ENCODE results near the gene RNF19B.
A peak's percentile ranks its signal among the peaks of the same experiment; 100 is the strongest.

Gene RNF19B

GRCh38 chr1:32894019-32894600 is 70.5 kb downstream of the RNF19B start:
- no peak overlapping the region for H3K4me3 ChIP-seq (ENCODE audit: low read depth, low read length)
- TF ChIP-seq CTCF (IDR thresholded peaks at IDR 0.05; ENCODE audit: low read depth, low read length) = no peak

- peak overlapping the region; percentile 54 for H3K4me3 ChIP-seq (ENCODE audit: low read depth, low read length)
- TF ChIP-seq CTCF (IDR thresholded peaks at IDR 0.05; ENCODE audit: low read depth, low read length) = no peak
These were observed 71.2 kb downstream of the RNF19B start for GRCh38 chr1:32893198-32894018.

GRCh38 chr1:32892368-32893197 is 72.0 kb downstream of the RNF19B start:
- TF ChIP-seq CTCF (IDR thresholded peaks at IDR 0.05; ENCODE audit: low read depth, low read length) = no peak
- peak overlapping the region; percentile 54 for H3K4me3 ChIP-seq (ENCODE audit: low read depth, low read length)

- no peak for TF ChIP-seq CTCF (IDR thresholded peaks at IDR 0.05; ENCODE audit: low read depth, low read length)
- H3K4me3 ChIP-seq (ENCODE audit: low read depth, low read length) = no peak overlapping the region
These were observed 73.0 kb downstream of the RNF19B start for GRCh38 chr1:32891630-32892029.

GRCh38 chr1:32891241-32891570 is 73.4 kb downstream of the RNF19B start:
- no peak for TF ChIP-seq CTCF (IDR thresholded peaks at IDR 0.05; ENCODE audit: low read depth, low read length)
- no peak overlapping the region for H3K4me3 ChIP-seq (ENCODE audit: low read depth, low read length)

- TF ChIP-seq CTCF (IDR thresholded peaks at IDR 0.05; ENCODE audit: low read depth, low read length) = no peak
- H3K4me3 ChIP-seq (ENCODE audit: low read depth, low read length) = no peak overlapping the region
These were observed 73.9 kb downstream of the RNF19B start for GRCh38 chr1:32890516-32891240.

Measured in WI38 (cell line).